Parathyroid adenoma (tissue), 2 donors: ENCODE results near the gene CCL11.
"Not testable (repeated sequence)": the region's sequence is repeated elsewhere in the genome, so short reads cannot be mapped to it uniquely, and the experiment has no call there.

Experiments
- H2AFZ ChIP-seq: fragments of 300-600 bp; sonication (generic); one replicate; pipeline ENCODE4 v1.7.0; 2017; ENCODE audit warnings: antibody characterized with exemption, mild to moderate bottlenecking
- H3K27ac ChIP-seq: fragments of 300-600 bp; sonication (generic); one replicate; pipeline ENCODE4 v1.7.0; 2017
- H3K27me3 ChIP-seq: fragments of 300-600 bp; sonication (generic); one replicate; pipeline ENCODE4 v1.7.0; 2017; ENCODE audit warnings: low read length; ENCODE audit not compliant: control insufficient read depth, insufficient read depth
- H3K36me3 ChIP-seq: fragments of 300-600 bp; sonication (generic); one replicate; pipeline ENCODE4 v1.7.0; 2017; ENCODE audit warnings: low read length; ENCODE audit not compliant: control insufficient read depth, insufficient read depth
- H3K4me1 ChIP-seq: fragments of 300-600 bp; sonication (generic); one replicate; pipeline ENCODE4 v1.7.0; 2017; ENCODE audit warnings: control low read depth
- H3K4me2 ChIP-seq: fragments of 300-600 bp; sonication (generic); one replicate; pipeline ENCODE4 v1.7.0; 2017; ENCODE audit warnings: low read length
- H3K4me3 ChIP-seq: fragments of 300-600 bp; sonication (generic); one replicate; pipeline ENCODE4 v1.7.0; 2017; ENCODE audit warnings: low read depth, low read length
- H3K79me2 ChIP-seq: fragments of 300-600 bp; sonication (generic); one replicate; pipeline ENCODE4 v1.7.0; 2017; ENCODE audit warnings: control low read depth
- H3K9ac ChIP-seq: fragments of 300-600 bp; sonication (generic); one replicate; pipeline ENCODE4 v1.7.0; 2017; ENCODE audit warnings: mild to moderate bottlenecking
- H3K9me3 ChIP-seq: fragments of 300-600 bp; sonication (generic); one replicate; pipeline ENCODE4 v1.7.0; 2017; ENCODE audit warnings: low read length; ENCODE audit not compliant: control insufficient read depth
- CTCF ChIP-seq: fragments of 300-600 bp; sonication (generic); IDR thresholded peaks from one replicate; pipeline ENCODE4 v1.7.0; 2017; ENCODE audit warnings: antibody characterized with exemption, mild to moderate bottlenecking
- donor health status: primary hyperparathyroidism.

The CCL11 gene

GRCh38 chr17:34313164-34313563 lies 27.6 kb downstream of the CCL11 start:
- H3K36me3 ChIP-seq = no peaks in the 10 kb centered on the region
- no peak overlapping the region for H3K9ac ChIP-seq
- no peaks in the 10 kb centered on the region for H3K27me3 ChIP-seq
- TF ChIP-seq CTCF = no peak
- no peak overlapping the region for H3K27ac ChIP-seq
- no peaks in the 10 kb centered on the region for H3K4me1 ChIP-seq
- no peaks in the 10 kb centered on the region for H3K9me3 ChIP-seq
- H2AFZ ChIP-seq = no peak overlapping the region
- no peaks in the 10 kb centered on the region for H3K79me2 ChIP-seq
- H3K4me2 ChIP-seq = no peak overlapping the region
- no peak overlapping the region for H3K4me3 ChIP-seq

DNA sequence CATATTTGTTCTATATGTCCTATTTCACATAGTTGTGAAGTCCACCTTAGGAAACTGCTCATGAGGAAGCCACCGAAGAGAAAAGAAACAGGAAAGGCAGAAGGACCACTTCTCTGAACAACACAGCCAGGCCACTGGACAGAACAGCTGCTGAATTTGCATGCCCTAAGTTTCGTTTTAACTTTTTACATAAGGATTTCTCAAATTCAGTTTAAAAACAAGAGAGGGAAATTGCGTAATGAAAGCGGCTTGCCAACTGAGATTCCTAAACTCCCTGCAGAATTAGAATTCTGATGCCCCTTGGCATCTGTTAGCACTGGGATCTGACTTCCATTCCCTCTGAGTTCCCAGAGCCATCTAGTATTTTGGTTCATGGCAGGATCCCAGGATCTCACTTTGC lies 28.7 kb downstream of the CCL11 start:
- no peaks in the 10 kb centered on the region for H3K36me3 ChIP-seq
- TF ChIP-seq CTCF = no peak
- H3K9ac ChIP-seq = no peak overlapping the region
- H3K4me2 ChIP-seq = no peak overlapping the region
- H3K4me1 ChIP-seq = no peaks in the 10 kb centered on the region
- no peak overlapping the region for H3K4me3 ChIP-seq
- no peaks in the 10 kb centered on the region for H3K79me2 ChIP-seq
- peak overlapping the region; percentile 36 for H3K27ac ChIP-seq
- H3K9me3 ChIP-seq = no peaks in the 10 kb centered on the region
- H3K27me3 ChIP-seq = no peaks in the 10 kb centered on the region
- no peak overlapping the region for H2AFZ ChIP-seq

DNA sequence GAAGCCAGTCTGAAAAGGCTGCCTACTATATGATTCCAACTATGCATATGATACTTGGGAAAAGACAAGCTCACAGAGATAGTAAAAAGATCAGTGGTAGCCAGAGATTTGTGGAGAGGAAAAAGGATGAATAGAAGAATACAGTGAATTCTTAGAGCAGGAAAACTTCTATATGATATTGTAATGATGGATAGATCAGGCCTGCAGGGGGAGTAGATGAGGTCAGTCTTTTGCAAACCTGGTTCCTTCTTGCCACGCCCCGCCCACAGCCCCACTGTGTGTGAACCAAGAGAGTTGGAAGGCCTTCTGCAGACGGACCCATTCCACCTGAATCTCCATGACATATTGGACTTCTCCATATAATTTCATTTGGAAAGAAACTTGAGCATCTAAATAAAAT lies 32.9 kb downstream of the CCL11 start:
- Histone ChIP-seq H3K4me1 (no peaks in the 10 kb centered on the region), H2AFZ (no peak overlapping the region), H3K79me2 (no peaks in the 10 kb centered on the region), H3K36me3 (no peaks in the 10 kb centered on the region), H3K9ac (no peak overlapping the region), H3K27me3 (no peaks in the 10 kb centered on the region), H3K4me2 (no peak overlapping the region), H3K27ac (no peak overlapping the region), H3K9me3 (no peaks in the 10 kb centered on the region), H3K4me3 (no peak overlapping the region)
- TF ChIP-seq CTCF = no peak

- Histone ChIP-seq H2AFZ (no peak within 1 kb of the TSS), H3K9me3 (no peaks in the 10 kb centered on the region), H3K36me3 (no peaks in the 10 kb centered on the region), H3K27ac (no peak within 1 kb of the TSS), H3K9ac (no peak within 1 kb of the TSS), H3K79me2 (no peaks in the 10 kb centered on the region), H3K4me3 (no peak within 1 kb of the TSS), H3K4me1 (no peaks in the 10 kb centered on the region), H3K4me2 (no peak within 1 kb of the TSS), H3K27me3 (no peaks in the 10 kb centered on the region)
- TF ChIP-seq CTCF = no peak
Observed at GRCh38 chr17:34319039-34319483, 33.5 kb downstream of the CCL11 start, which contains the start of gene CCL8. TSS of gene CCL8 (plus strand) at chr17:34319435. CDS start at chr17:34319502, 67 bp downstream.

DNA sequence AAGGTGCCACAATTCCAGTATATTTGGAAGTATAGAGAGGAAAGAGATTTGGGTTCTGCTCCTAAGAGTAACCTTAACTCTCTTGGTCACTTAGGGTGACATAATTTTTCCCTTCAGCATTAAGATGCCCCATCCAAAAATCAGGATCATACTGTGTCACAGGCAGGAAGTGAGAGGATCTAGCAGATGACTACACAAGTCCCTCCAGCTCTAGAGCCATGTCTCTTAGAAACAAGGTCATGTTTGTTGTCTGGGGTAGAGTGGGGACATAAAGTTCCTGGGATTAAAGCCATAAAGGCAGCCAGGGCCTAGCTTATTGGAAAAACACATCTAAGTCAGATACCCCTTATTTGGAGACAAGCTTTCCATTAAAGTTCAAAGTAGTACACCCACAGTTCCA lies 36.4 kb downstream of the CCL11 start:
- no peak overlapping the region for H3K4me2 ChIP-seq
- H3K79me2 ChIP-seq = no peaks in the 10 kb centered on the region
- no peaks in the 10 kb centered on the region for H3K4me1 ChIP-seq
- TF ChIP-seq CTCF = no peak
- H3K27me3 ChIP-seq = no peaks in the 10 kb centered on the region
- no peak overlapping the region for H3K9ac ChIP-seq
- H3K36me3 ChIP-seq = no peaks in the 10 kb centered on the region
- H3K9me3 ChIP-seq = no peaks in the 10 kb centered on the region
- H3K4me3 ChIP-seq = no peak overlapping the region
- no peak overlapping the region for H3K27ac ChIP-seq
- H2AFZ ChIP-seq = no peak overlapping the region

DNA sequence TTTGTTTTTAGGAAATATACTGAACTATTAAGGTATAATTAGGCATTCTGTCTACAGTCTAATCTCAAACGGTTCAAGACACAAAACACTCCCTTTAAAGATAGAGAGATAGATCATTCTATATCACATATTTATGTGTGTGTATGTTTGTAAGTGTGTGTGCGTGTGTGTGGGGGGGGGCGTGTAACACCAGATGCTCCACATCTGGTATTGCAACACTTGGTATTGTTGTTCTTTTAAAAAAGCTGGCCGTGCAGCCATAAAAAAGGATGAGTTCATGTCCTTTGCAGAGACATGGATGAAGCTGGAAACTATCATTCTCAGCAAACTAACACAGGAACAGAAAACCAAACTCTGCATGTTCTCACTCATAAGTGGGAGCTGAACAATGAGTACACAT lies 42.0 kb downstream of the CCL11 start:
- not testable (repeated sequence) for H2AFZ ChIP-seq, H3K79me2 ChIP-seq, H3K27me3 ChIP-seq, H3K9ac ChIP-seq, H3K9me3 ChIP-seq, H3K4me3 ChIP-seq, H3K4me2 ChIP-seq, H3K36me3 ChIP-seq, H3K4me1 ChIP-seq, H3K27ac ChIP-seq
